Epidermal melanocyte (primary cell): ENCODE measurements around the gene DHX58.
A peak's percentile ranks its signal among the peaks of the same experiment; 100 is the strongest.

Experiments
- DNase-seq: peaks from one replicate; pipeline ENCODE4 v3.0.0; 2011; ENCODE audit warnings: low spot score; ENCODE audit not compliant: insufficient read length

The DHX58 gene

DNA sequence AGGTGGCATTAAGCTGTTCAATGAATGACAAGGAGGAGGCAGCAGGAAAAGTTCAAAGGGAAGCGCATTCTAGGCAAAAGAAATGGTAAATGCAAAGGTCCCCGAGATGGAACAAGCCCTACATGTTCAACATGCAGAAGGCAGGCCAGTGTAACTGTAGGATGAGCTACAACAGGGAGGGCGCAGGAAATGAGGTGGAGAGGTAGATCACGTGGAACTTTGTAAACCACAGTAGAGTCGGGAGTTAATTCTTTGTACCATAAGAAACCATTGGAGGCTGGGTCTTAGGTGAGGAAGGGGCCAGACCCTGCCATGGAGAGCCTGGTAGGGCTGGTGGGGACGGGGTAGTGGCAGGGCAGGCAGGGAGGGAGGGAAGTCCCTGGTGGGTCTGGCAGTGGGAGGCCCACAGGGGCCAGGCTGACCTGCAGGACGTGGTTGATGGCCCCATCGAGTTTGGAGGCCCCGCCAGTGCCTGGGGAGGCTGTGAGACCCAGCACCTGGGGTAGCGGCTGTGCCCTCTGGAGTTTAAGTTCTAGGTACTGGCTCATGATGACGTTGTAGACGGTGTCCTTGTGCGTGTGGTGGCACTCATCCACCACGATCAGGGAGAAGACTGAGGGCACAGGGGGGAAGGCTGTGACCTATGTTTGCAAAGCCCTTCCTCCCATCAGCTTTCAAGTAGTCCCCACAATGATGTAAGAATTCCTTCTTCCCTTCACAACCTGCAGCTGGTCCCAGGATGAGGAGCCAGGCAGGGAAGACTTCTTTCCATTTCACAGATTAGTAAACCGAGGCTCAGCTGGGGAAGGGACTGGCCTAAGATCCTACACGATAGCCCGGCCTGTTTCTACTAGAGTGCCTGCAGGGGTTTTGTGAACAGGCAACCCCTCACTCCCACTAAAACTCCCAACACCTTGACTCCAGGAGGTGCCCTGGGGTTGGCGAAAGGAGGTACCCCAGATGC lies 1.9 kb downstream of the DHX58 start:
- DNase-seq: no peak

DNA sequence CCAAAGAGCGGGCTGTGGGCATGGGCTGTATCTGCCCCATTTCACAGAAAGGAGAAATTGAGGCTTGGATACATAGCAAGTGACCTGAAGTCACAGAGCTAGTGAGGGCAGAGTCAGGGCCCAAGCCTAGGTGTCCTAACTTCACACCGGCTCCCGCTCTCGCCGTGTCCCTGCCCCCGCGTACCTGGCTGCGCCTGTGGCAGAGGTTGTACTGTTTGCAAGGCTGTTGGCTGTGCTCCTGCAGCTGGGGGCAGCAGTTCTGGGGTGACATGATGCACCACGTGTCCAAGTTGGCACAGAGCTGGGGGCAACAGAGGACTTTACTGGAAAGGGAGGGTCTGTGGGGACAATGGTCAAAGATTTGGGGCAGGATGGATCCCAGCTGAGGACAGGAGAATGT lies 3.4 kb downstream of the DHX58 start:
- no peak for DNase-seq

DNA sequence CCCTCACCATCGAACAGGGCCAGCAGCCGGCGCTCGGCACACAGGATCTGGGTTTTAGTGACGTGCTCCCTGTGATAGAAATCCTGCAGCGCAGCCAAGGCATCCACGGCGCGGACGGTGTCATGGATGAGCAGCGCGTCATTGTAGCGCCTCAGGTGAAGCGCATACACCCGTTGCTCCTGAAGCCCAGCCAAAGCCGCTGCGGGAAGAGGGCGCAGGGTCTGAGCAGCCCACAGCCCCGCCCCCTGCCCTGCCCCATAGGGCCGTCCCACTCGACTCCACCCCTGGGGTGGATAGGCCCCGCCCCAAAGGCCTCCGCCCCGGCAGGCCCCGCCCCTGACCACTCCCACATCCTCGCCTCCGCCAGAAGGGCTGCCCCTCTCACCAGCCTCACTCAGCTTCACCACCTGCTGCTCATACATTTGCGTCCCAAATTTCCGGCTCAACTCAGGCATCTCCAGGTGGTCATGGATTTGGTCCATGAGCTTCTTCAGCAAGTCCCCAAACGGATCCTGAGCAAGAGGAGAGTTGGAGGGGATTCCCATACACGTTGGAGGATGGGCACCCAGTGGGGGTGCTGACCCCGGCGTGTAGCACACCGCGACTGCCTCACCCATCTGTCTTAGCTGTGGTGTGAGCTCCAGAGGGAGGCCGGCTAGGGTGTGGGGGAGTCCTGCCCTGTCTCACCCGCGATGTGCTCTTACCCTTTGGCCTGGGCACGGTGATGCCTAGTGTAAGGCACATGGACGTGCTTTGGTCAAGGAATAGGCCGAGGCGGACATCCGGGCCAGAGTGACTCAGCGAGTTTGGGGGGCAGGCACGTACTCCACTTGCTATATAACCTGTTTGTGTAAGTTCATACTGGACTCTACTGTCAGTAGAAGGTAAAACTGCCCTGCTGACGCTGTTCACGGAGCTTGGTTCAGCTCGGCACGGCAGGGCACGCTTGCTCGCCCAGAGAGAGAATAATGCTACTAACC lies 4.6 kb downstream of the DHX58 start:
- peak; percentile 91 for DNase-seq

DNA sequence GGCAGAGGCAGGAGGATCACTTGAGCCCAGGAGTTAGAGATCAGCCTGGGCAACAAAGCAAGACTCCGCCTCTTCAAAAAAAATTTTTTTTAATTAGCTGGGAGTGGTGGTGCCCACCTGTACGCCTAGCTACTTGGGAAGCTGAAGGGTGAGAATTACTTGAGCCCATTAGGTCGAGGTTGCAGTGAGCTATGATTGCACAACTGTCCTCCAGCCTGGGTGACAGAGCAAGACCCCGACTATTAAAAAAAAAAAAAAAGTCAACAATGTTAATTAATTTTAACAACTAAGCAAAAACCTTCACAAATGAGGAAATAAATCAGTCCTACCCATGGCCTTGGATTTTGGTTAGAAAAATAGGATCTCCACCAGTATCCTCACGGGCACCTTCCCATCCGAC lies 5.4 kb downstream of the DHX58 start:
- no peak for DNase-seq

DNA sequence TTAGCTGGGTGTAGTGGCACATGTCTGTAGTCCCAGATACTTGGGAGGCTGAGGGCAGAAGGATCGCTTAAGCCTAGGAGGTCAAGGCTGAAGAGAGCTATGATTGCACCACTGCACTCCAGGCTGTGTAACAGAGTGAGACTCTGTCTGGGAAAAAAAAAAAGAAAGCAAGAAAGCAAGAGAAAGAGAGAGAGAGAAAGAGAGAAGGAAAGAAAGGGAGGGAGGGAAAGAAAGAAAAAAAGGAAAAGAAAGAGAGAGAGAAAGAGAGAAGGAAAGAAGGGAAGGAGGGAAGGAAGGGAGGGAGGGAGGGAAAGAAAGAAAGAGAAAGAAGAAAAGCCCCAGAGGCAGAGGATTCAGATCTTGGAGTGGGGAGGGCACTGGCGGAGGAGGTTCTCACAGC lies 6.5 kb downstream of the DHX58 start:
- DNase-seq: no peak

DNA sequence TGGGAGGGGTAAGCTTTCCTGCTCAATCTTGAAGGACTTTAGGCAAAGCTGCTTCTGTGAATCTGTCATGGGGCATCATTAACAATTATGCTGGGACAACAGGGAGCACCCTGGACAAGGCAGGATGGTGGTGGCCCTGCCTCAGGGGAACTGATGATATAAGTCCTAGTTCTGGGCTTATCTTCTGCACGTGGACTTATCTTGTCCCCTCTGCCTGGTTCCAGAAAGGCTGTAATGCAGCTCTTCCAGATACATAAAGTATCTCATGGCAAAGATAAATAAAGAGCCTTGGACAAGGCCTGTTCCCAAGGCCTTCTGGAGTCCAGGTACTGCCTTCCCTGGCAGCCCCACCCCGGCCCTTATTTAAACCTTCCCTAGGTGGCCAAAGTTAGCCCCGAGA lies 8.2 kb downstream of the DHX58 start:
- no peak for DNase-seq

DNA sequence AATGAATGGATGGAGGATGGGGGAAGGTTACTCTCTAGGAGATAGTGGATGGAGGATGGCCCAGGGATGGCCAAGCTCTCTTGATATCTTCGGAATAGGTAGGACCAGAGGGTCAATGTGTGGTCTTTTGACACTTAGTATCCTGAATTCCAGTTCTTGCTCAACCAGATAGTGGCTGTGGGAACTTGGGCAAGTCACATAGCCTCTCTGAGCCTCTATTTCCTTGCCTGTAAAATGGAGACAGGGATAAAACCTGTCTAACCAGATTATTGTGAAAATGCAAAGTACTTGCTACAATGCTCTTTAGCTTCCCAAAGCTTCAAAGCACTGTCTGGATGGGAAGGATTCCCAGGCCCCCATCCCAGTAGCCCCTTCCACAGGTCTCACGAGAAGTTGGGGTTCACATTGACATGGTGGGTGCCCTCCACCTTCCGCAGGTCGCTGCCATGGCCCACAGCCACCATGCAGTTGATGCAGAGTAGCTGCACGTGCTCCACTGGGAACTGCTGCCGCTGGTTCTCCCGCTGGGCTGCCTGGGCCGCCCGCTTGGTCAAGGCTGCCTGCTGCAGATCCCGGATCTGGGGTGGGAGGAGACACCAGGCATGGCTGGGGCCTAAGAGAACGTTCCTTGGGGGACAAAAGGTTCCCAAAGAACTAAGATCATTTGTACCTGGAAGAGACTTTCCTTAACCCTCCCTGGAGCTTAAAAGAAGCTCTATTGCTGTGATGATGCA lies 9.1 kb downstream of the DHX58 start:
- no peak for DNase-seq

DNA sequence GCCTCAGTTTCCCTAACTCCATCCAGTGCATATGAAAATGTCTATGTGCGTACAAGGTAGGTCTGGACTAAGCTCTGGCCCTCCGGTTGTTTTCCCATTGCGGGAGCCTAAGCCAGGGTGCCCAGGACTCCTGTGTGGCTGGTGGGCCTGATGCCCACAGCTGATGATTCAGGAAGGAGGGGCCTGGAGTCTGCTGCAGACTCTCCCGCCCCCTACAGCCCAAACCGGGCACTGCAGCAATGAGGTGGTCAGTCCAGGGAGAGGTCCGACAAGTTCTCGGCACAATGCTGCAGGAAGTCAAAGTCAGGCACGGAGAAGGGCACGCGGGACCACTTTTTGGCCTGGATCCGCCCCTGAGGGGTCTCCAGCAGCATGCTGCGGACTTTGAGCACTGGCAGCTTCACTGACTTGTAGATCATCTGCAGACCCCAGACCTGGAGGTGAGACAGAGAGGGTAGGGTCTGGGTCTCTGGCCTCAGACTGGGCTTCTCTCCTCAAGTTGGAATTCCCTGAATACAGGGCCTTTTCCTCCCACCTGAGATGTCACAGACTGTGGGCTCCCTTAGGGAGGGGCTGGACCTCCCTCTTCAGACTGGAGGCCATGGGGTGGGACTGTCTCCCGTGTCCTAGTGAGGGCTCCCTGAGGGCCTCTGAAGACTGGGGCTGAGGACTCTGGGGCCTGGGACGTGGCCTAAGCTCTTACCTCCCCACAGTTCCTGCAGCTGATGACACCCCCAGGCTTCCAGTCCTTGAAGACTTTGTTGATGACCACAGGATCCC lies 10.8 kb downstream of the DHX58 start:
- peak; percentile 84 for DNase-seq

DNA sequence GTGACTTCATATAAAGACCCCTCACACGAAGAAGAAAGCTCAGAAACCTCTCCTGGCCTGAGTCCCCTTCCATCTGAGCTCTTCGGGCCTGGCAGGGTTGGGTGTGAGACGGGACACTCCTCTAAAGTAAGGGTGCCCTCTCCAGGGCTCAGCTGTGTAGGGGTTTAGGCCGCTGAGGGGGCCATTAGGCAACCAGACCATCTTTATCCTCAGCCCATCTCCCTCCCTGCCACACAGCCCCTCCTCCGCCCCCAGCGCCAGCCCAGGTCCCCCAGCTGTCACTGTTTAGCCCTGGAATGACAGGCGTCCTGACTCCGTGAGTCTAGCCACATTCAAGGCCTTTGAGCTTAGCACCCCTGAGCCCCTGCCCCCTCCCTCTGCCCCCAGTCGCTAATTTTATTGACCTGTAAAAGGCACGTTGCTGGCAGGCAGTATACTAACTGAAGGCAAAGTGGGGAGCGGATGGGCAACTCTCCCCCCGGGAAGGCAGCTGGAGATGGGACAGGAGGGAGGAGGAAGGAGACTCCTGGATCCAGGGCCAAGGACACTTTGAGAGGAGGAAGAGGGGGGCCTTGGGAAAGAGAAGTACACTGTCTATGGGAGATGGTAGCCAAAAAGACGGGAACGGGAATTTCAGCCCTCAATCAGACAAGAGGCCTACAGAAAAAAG lies 13.6 kb downstream of the DHX58 start:
- DNase-seq: no peak

DNA sequence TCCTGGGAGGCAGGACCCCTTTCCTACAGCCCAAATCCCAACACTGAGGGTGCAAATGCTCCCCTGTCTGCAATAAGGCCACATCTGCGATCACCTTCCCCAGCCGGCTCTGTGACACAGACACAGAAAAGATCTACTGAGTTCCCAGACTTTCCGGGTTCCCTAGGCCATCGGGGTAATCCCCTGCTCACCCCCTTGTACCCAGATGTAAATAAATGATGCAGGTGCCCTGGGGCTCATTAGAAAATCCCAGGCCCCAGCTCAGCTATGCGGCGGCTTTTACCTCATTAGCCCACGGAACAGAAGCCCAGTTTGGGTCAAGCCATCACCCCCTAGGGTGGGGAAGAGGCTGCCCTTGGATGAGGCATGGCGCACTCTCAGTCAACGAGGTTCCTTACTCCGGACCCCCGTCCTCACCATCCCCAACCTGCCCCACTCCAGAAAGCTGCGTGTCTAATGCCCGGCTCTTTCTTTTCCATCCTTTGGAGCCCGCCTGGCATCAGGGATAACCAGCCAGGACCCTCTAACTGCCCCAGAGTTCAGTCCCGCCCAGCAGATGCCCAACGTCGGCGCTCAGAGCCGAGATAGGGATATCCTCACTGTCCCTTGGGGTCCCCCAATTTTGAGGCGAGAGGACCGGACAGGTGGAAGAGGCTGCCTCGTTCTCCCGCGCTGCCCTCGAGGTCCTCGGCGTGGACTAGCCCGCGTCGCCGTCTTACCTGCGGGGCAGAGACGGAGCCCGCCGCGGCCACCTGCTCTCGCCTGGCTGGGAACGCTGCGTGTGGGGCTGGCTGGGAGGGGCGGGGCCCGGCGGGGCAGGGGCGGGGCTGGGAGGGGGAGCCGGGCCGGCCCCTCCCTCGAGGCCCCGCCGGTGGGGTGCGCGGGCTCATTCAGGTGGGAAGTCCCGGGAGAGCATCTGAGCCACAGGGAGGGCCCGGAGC lies 14.6 kb downstream of the DHX58 start, which contains the start of gene ZNF385C:
TSS of gene ZNF385C (minus strand) at position 783 of the 941 bp plus-strand sequence. CDS start 35,417 bp downstream, outside the sequence.
- no peak for DNase-seq

DNA sequence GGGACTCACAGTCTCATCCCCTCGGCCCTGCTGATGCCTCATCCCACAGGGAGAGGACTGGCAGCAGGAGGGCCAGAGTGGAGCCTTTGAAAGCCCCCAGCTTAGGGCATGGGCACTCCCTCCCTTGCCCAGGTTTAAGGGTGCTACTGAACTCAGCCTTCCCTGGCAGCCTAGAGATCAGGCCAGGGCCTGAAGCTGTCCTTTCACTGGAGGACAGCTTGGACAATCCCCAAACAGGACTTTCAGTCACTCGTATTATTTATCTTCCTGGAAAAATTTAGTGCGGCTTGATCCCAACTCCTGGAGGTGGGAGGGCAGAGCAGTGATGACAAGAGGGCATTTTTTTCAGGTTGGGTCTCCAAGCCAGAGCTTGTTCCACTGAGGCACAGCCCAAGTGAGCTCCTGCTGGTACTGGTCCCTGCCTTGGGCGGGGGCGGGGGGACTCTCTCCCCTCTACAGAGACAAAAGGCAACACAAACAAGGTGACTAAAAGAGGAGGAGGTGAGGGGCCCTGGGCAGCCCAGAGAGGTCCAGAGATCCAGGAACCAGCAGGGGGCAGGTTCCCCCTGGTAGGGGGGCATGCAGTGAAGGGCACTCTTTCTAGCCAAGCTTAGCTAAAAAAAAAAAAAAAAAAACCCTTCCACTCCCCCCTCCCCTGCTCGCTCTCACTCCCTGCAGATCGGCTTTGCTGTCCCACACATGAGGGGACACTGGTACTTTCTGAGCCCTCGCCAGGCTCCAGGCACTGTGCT lies 16.0 kb downstream of the DHX58 start:
- no peak for DNase-seq

DNA sequence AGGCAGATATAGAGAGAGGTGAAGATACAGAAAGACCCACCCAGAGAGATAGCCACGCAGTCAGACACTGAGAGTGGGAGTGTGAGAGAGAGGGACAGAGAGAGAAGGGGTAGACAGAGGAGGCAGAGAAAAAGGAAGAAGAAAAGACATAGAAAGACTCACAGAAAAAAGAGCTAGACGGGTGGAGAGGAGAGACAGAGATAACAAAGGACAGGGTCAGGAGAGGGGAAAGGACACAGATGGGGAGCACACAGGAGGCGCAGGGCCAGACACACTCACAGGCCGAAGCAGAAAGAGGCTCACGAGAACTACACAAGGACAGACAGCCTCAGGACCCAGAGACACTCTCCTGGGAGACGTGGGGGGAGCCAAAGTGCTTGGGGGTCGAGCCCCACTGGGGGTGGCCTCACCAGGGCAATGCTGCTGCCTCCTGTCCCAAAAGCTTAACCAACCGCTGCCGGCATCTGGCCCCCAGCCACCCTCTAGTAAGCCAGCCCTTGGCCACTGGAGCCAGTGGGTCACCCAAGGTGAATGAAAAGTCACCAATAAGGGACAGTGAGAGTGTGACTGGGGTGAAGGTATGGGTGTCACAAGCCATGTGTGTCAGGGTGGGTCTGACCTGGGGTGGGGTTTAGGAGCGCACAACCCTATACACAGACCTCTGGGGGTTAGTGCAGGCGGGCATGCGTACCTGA lies 18.0 kb downstream of the DHX58 start:
- DNase-seq: no peak

DNA sequence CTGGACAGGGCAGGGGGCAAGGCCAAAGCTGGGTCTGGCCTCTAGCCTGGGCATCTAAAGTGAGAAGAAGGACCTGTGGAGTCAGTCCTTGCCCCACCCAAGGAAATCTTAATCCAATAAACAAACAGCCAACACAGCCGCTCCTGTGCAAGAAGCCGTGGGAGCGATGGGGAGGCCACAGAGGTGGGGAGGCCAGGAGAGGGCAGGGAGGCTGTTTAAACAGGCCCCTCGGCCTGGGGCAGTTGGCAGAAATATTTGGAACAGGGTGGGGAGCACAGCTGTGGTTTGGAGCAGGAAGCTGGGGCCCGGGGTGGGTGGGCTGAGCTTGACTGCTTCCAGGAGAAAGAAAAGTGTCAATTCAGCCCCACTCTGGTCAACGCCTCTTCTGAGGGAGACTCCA lies 19.6 kb downstream of the DHX58 start:
- no peak for DNase-seq

DNA sequence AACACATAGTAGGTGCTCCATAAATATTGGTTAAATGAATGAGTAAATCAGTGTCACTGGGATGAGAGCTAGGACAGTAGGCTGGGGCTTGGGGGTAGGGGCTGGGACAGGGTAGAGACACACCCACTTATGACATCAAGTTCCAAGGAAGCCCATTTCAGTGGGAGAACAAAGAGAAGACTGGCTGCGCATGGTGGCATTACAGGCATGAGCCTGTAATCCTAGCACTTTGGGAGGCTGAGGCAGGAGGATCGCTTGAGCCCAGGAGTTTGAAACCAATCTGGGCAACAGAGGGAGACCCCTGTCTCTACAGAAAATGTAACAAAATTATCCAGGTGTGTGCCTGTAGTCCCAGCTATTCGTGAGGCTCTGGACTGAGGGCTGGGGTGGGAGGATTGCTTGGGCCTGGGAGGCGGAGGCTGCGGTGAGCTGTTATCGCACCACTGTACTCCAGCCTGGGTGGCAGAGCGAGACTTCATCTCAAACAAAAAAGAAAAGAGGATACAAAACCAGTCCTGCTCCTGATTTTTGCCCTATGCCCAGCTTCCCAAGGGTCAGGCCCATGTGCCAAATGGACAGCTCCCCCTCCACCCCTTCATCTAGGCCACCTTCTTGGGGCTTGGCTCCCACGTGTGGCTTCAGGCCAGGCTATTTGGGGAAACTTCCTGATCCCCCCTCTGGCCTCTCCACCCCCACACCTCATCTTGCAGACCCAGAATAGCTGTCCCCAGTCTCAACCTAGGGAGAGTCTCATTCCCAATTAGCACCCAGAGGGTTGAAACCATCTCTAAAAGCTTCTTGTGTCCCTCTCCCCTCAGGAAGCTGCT lies 21.3 kb downstream of the DHX58 start:
- DNase-seq: no peak

DNA sequence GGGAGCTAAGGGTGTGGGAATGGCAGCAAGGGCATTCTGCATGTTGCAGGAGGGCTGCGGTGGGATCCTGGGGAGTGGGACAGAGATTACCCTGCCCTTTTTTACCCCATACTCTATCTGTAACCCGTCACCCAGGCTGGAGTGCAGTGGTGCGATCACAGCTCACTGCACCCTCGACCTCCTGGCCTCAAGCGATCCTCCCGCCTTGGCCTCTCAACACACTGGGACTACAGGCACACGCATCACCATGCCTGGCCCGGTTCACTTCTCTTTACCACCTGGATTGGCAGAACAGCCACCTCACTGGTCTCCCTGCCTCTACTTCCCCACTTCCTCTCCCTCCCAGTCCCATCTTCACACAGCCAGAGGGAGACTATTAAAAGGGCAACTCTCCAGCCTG lies 23.8 kb downstream of the DHX58 start:
- DNase-seq: no peak
